ENCODE data around the gene PDE8A. TPM values are rescaled to one million over a fixed set of nuclear protein-coding genes. Genes with fewer than 3 reads are reported as not detected.

Gene PDE8A
- total and polyA plus RNA-seq, 3 donors from 2014 or later: 27.8 to 67.8 (median 67.3) TPM

GRCh38 chr15:84940399-84940798, 41.3 kb upstream of the PDE8A start:
- TF ChIP-seq POLR2A (IDR thresholded peaks at IDR 0.05) (no peak), CTCF (IDR thresholded peaks at IDR 0.05) (no peak)
- Histone ChIP-seq H3K27me3 (no peaks in the 10 kb centered on the region), H3K36me3 (ENCODE audit: low read depth, missing control alignments) (no peaks in the 10 kb centered on the region), H3K4me1 (no peaks in the 10 kb centered on the region), H3K9me3 (no peaks in the 10 kb centered on the region), H3K27ac (no peak overlapping the region), H3K4me3 (no peak overlapping the region)
- WGBS, 2 donors: 67 to 77% methylated on average over 3 of the region's 3 CpGs
- no peak for DNase-seq
- intact Hi-C loops (cut with DNase I; ENCODE audit: low total_unique reads): no loop called here

- no peaks in the 10 kb centered on the region for H3K4me1 ChIP-seq
- H3K27me3 ChIP-seq: no peaks in the 10 kb centered on the region
- no peaks in the 10 kb centered on the region for H3K36me3 ChIP-seq (ENCODE audit: low read depth, missing control alignments)
- H3K4me3 ChIP-seq: no peak overlapping the region
- DNase-seq: no peak
- H3K9me3 ChIP-seq: no peaks in the 10 kb centered on the region
- TF ChIP-seq CTCF (IDR thresholded peaks at IDR 0.05) (no peak), POLR2A (IDR thresholded peaks at IDR 0.05) (no peak)
- H3K27ac ChIP-seq: no peak overlapping the region
- WGBS, 2 donors: 82 to 93% methylated on average over 2 of the region's 2 CpGs
- intact Hi-C loops (cut with DNase I; ENCODE audit: low total_unique reads): no loop called here
Observed at GRCh38 chr15:84942456-84942855, 39.2 kb upstream of the PDE8A start.

GRCh38 chr15:84944311-84944710, 37.3 kb upstream of the PDE8A start:
- H3K27me3 ChIP-seq: no peaks in the 10 kb centered on the region
- WGBS, 2 donors: 94% methylated on average over 10 of the region's 10 CpGs; no CpG with 5 or more reads in 1 of the 2 donors

DNA sequence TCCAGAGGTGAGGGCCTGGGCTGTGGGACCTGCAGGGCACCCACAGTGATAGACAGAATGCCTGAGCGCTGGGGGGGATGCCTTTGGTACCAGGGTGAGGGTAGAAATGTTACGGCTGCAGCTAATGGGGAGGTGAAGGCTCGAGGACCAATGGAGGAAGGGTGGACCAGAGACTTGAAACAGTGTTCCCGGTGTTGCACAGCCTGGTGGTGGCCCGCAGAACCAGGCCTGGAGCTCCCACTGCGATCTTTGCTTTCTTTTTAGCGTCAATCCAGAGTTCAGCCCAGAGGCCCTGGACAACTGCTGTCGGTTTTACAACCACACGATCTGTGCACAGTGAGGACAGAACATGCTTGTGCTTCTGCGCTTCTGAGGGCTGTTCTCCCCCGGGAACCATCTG, 36.8 kb upstream of the PDE8A start:
- Histone ChIP-seq H3K4me3 (no peak overlapping the region), H3K27ac (no peak overlapping the region), H3K4me1 (no peaks in the 10 kb centered on the region), H3K27me3 (no peaks in the 10 kb centered on the region), H3K9me3 (no peaks in the 10 kb centered on the region), H3K36me3 (ENCODE audit: low read depth, missing control alignments) (no peaks in the 10 kb centered on the region)
- intact Hi-C loops (cut with DNase I; ENCODE audit: low total_unique reads): no loop called here
- no peak for DNase-seq
- TF ChIP-seq POLR2A (IDR thresholded peaks at IDR 0.05): no peak
- TF ChIP-seq CTCF (IDR thresholded peaks at IDR 0.05): no peak
- 86 to 88% methylated on average over 11 of the region's 11 CpGs for WGBS, 2 donors

More at GRCh38 chr15:84944311-84944710, 37.3 kb upstream of the PDE8A start:
- intact Hi-C loops (cut with DNase I; ENCODE audit: low total_unique reads): no loop called here
- Histone ChIP-seq H3K4me1 (no peaks in the 10 kb centered on the region), H3K36me3 (ENCODE audit: low read depth, missing control alignments) (no peaks in the 10 kb centered on the region), H3K9me3 (no peaks in the 10 kb centered on the region), H3K4me3 (no peak overlapping the region), H3K27ac (no peak overlapping the region)
- TF ChIP-seq CTCF (IDR thresholded peaks at IDR 0.05) (no peak), POLR2A (IDR thresholded peaks at IDR 0.05) (no peak)
- no peak for DNase-seq

DNA sequence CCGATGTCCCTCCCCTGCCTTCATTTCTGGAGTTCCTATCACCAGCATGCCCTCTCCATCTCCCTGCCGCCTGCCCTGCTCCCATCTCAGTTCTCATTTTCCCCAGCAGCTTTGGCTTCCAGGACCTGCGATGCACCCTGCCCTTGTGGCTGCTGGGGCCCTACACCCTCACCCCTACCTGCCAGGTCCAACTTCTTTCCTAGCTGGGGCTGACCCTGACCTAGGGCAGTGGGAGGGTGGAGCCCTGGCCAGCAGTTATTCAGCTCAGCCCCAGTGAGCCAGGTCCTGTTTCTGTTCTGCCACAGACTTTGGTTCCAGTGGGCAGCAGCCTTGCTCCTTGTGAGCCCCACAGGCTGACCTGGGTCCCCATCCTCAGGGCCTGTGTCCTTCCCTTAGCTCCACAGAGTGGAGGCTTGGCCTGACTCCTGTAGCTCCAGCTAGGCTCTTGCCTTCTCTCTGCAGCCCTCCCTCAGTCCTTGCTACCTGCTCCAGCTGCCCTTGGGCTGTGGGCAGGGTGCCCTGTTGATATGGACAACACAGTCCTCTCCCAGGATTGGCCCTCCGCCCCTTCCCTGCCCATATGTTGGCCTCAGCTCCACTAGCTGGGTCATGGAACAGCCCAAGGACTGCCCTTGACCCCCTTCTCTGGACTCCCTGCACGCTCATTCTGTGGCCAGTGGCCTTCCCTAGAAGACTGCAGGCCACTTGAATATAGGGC, 34.7 kb upstream of the PDE8A start:
- no peak for TF ChIP-seq CTCF (IDR thresholded peaks at IDR 0.05)
- no peak for TF ChIP-seq POLR2A (IDR thresholded peaks at IDR 0.05)
- H3K4me1 ChIP-seq: no peaks in the 10 kb centered on the region
- no peaks in the 10 kb centered on the region for H3K27me3 ChIP-seq
- H3K36me3 ChIP-seq (ENCODE audit: low read depth, missing control alignments): no peaks in the 10 kb centered on the region
- DNase-seq: no peak
- no peak overlapping the region for H3K27ac ChIP-seq
- no peak overlapping the region for H3K4me3 ChIP-seq
- no peaks in the 10 kb centered on the region for H3K9me3 ChIP-seq
- intact Hi-C loops (cut with DNase I; ENCODE audit: low total_unique reads): no loop called here
- 70 to 90% methylated on average over 5 of the region's 5 CpGs for WGBS, 2 donors
